NCI-H146 (cell line): ENCODE data around the gene PRDX1.
A peak's percentile ranks its signal among the peaks of the same experiment; 100 is the strongest.

Experiments used
- DNase-seq: peaks from one replicate; lab custom pipeline; 2025; lab: John Stamatoyannopoulos, UW

PRDX1 gene

GRCh38 chr1:45521413-45522323, at the start of gene PRDX1:
Gene PRDX1 (minus strand): TSS chr1:45521884. CDS start chr1:45519043, 2,841 bp downstream.
- peak; percentile 91 for DNase-seq

GRCh38 chr1:45570631-45571030, 48.9 kb upstream of the PRDX1 start:
- DNase-seq: no peak

- DNase-seq: peak; percentile 35
Observed at GRCh38 chr1:45569962-45570581, 48.4 kb upstream of the PRDX1 start.

GRCh38 chr1:45569571-45569961, 47.9 kb upstream of the PRDX1 start:
- no peak for DNase-seq

GRCh38 chr1:45568421-45568820, 46.7 kb upstream of the PRDX1 start:
- DNase-seq: no peak

GRCh38 chr1:45567911-45568310, 46.2 kb upstream of the PRDX1 start:
- DNase-seq: no peak

- DNase-seq: no peak
Observed at GRCh38 chr1:45566722-45567121, 45.0 kb upstream of the PRDX1 start.

- no peak for DNase-seq
Observed at GRCh38 chr1:45563843-45564242, 42.2 kb upstream of the PRDX1 start.

GRCh38 chr1:45557422-45557944, 35.8 kb upstream of the PRDX1 start:
- DNase-seq: peak; percentile 42

- DNase-seq: no peak
Observed at GRCh38 chr1:45554198-45554597, 32.5 kb upstream of the PRDX1 start.

- DNase-seq: peak; percentile 41
Observed at GRCh38 chr1:45552331-45552730, 30.6 kb upstream of the PRDX1 start.

GRCh38 chr1:45551684-45552083, 30.0 kb upstream of the PRDX1 start:
- DNase-seq: no peak

GRCh38 chr1:45550401-45551351, 29.0 kb upstream of the PRDX1 start, which contains the start of gene AKR1A1:
Gene AKR1A1 (plus strand): TSS chr1:45550826. CDS start chr1:45561795, 10,969 bp downstream.
- peak; percentile 89 for DNase-seq

- DNase-seq: peak; percentile 4
Observed at GRCh38 chr1:45545553-45546310, 24.0 kb upstream of the PRDX1 start.

- DNase-seq: no peak
Observed at GRCh38 chr1:45545019-45545493, 23.4 kb upstream of the PRDX1 start.

GRCh38 chr1:45544530-45544929, 22.8 kb upstream of the PRDX1 start:
- DNase-seq: no peak

- DNase-seq: no peak
Observed at GRCh38 chr1:45543581-45544417, 22.1 kb upstream of the PRDX1 start.

- DNase-seq: no peak
Observed at GRCh38 chr1:45542591-45542990, 20.9 kb upstream of the PRDX1 start.

- no peak for DNase-seq
Observed at GRCh38 chr1:45541193-45541592, 19.5 kb upstream of the PRDX1 start.

GRCh38 chr1:45536886-45537285, 15.2 kb upstream of the PRDX1 start:
- no peak for DNase-seq
